Thyroid gland (tissue), 4 donors: ENCODE results near the gene MPIG6B. TPM values are rescaled to one million over a fixed set of nuclear protein-coding genes. Genes with fewer than 3 reads are reported as not detected.

Experiments used
- DNase-seq, 2 donors: peaks; one replicate each; pipeline ENCODE4 v3.0.0-alpha.2; 2019
- H3K27ac ChIP-seq, 3 donors: fragments of 200-600 bp; sonication (generic); 1 replicate in 2 of 3; 2 replicates in 1 of 3; pipeline ENCODE4 v1.5.1; 2016 to 2019; ENCODE audit warnings: mild to moderate bottlenecking in 1 of 3, moderate library complexity in 1 of 3
- H3K27me3 ChIP-seq: fragments of 200-600 bp; sonication (generic); one replicate; pipeline ENCODE4 v1.5.1; 2019
- H3K36me3 ChIP-seq, 2 donors: fragments of 200-600 bp; sonication (generic); one replicate each; pipeline ENCODE4 v1.5.1; 2016 to 2019
- H3K4me1 ChIP-seq, 2 donors: fragments of 200-600 bp; sonication (generic); one replicate each; pipeline ENCODE4 v1.5.1; 2017 to 2019
- H3K4me3 ChIP-seq, 3 donors: fragments of 200-600 bp; sonication (generic); replicated peaks in 1 of 3; 1 replicate in 2 of 3; 2 replicates in 1 of 3; pipeline ENCODE4 v1.5.1; 2016; ENCODE audit warnings: mild to moderate bottlenecking in 1 of 3
- H3K9me3 ChIP-seq: fragments of 200-600 bp; sonication (generic); one replicate; pipeline ENCODE4 v1.5.1; 2017
- CTCF ChIP-seq, 6 experiments: fragments of 200-600 bp in 3 of 6; fragments of 450-650 bp in 3 of 6; sonication (generic) in 3 of 6; IDR thresholded peaks; one replicate each; pipeline ENCODE4 v1.5.1; 2016 to 2019; ENCODE audit warnings: antibody characterized with exemption in 6 of 6, mild to moderate bottlenecking in 2 of 6, inconsistent platforms in 1 of 6, moderate library complexity in 1 of 6
- POLR2A ChIP-seq, 2 donors: fragments of 450-650 bp; IDR thresholded peaks; one replicate each; pipeline ENCODE4 v1.6.1; 2017; ENCODE audit warnings: antibody characterized with exemption in 2 of 2, mild to moderate bottlenecking in 2 of 2, moderate library complexity in 1 of 2
- WGBS, 2 donors: methylation state at CpG; one replicate each; pipeline ENCODE4 v1.1.5; 2017; 5-methylcytosine and 5-hydroxymethylcytosine counted together
- intact Hi-C: fragments of 100-400 bp; cut with DNase I; formaldehyde crosslinking; loops from one replicate; pipeline ENCODE4 v1.15.1; 2023
- total RNA-seq, 4 donors: library from RNA; depleted of rRNA; stranded (reverse); fragments of >200 nt; gene quantifications; one replicate each; pipeline ENCODE4 v1.2.3, GENCODE V29; 2016

Gene MPIG6B
- total RNA-seq, 4 donors from 2014 or later: 0.54 to 1.8 TPM; not detected in 2

- H3K9me3 ChIP-seq: no peaks in the 10 kb centered on the region
- no peaks in the 10 kb centered on the region for H3K36me3 ChIP-seq
- intact Hi-C loops: no loop called here
- peaks cover 6 to 7% of the 10 kb centered on the region in 2 donors for H3K4me1 ChIP-seq
- H3K27me3 ChIP-seq: no peaks in the 10 kb centered on the region
- H3K4me3 ChIP-seq: no peak overlapping the region
- WGBS, 2 donors: 57 to 63% methylated on average over 1 of the region's 1 CpG
- no peak overlapping the region for H3K27ac ChIP-seq
- TF ChIP-seq POLR2A (IDR thresholded peaks at IDR 0.05) (no peak), CTCF (IDR thresholded peaks at IDR 0.05) (no peak)
- no peak for DNase-seq
These were observed 21.2 kb downstream of the MPIG6B start for GRCh38 chr6:31744422-31744821.

GRCh38 chr6:31749301-31750036, 26.3 kb downstream of the MPIG6B start:
- no peak for DNase-seq
- intact Hi-C loops: no loop called here
- H3K27ac ChIP-seq: no peak overlapping the region

GRCh38 chr6:31750411-31751022, 27.3 kb downstream of the MPIG6B start:
- DNase-seq: no peak
- TF ChIP-seq POLR2A (IDR thresholded peaks at IDR 0.05) (no peak), CTCF (IDR thresholded peaks at IDR 0.05) (no peak)
- Histone ChIP-seq H3K4me1 (no peaks in the 10 kb centered on the region), H3K27ac (no peak overlapping the region), H3K4me3 (no peak overlapping the region), H3K27me3 (no peaks in the 10 kb centered on the region), H3K9me3 (no peaks in the 10 kb centered on the region), H3K36me3 (no peaks in the 10 kb centered on the region)
- WGBS, 2 donors: 89 to 90% methylated on average over 7 of the region's 7 CpGs
- intact Hi-C loops: no loop called here

More at GRCh38 chr6:31749301-31750036, 26.3 kb downstream of the MPIG6B start:
- Histone ChIP-seq H3K27me3 (no peaks in the 10 kb centered on the region), H3K9me3 (no peaks in the 10 kb centered on the region), H3K4me3 (no peak overlapping the region), H3K4me1 (no peaks in the 10 kb centered on the region), H3K36me3 (no peaks in the 10 kb centered on the region)
- TF ChIP-seq CTCF (IDR thresholded peaks at IDR 0.05) (no peak), POLR2A (IDR thresholded peaks at IDR 0.05) (no peak)
- 90% methylated on average over 8 of the region's 8 CpGs for WGBS, 2 donors

GRCh38 chr6:31752739-31753319, 29.7 kb downstream of the MPIG6B start:
- 73 to 76% methylated on average over 8 of the region's 8 CpGs for WGBS, 2 donors
- TF ChIP-seq CTCF (IDR thresholded peaks at IDR 0.05) (no peak), POLR2A (IDR thresholded peaks at IDR 0.05) (no peak)
- Histone ChIP-seq H3K36me3 (no peaks in the 10 kb centered on the region), H3K4me3 (no peak overlapping the region), H3K27me3 (no peaks in the 10 kb centered on the region), H3K27ac (no peak overlapping the region), H3K4me1 (no peaks in the 10 kb centered on the region), H3K9me3 (no peaks in the 10 kb centered on the region)
- intact Hi-C loops: no loop called here
- DNase-seq: no peak

GRCh38 chr6:31758281-31758680, 35.1 kb downstream of the MPIG6B start:
- no peak overlapping the region for H3K27ac ChIP-seq
- DNase-seq: no peak
- H3K27me3 ChIP-seq: no peaks in the 10 kb centered on the region
- no peak overlapping the region for H3K4me3 ChIP-seq
- no peak for TF ChIP-seq CTCF (IDR thresholded peaks at IDR 0.05)
- TF ChIP-seq POLR2A (IDR thresholded peaks at IDR 0.05): no peak
- WGBS, 2 donors: 90 to 96% methylated on average over 2 of the region's 2 CpGs
- no peaks in the 10 kb centered on the region for H3K36me3 ChIP-seq
- no peaks in the 10 kb centered on the region for H3K4me1 ChIP-seq
- H3K9me3 ChIP-seq: no peaks in the 10 kb centered on the region
- intact Hi-C loops: no loop called here
